OCI-LY3 (cell line): ENCODE data around the gene EDEM1.
"Not testable (repeated sequence)": the region's sequence is repeated elsewhere in the genome, so short reads cannot be mapped to it uniquely, and the experiment has no call there.

Experiments
- H2AFZ ChIP-seq: fragments of 200-600, 300-600 bp; shearing (Covaris generic); 2 replicates; pipeline ENCODE4 v1.6.0; 2014; ENCODE audit warnings: antibody characterized with exemption, low read depth, low read length
- H3K27ac ChIP-seq: fragments of 200-600, 300-600 bp; sonication (generic); 2 replicates; pipeline ENCODE4 v1.5.1; 2014; ENCODE audit warnings: mild to moderate bottlenecking, low read length, moderate library complexity, mixed read lengths
- H3K27me3 ChIP-seq: fragments of 200-600, 300-600 bp; sonication (generic); 2 replicates; pipeline ENCODE4 v1.6.1; 2014; ENCODE audit warnings: low read depth, low read length, mixed read lengths
- H3K36me3 ChIP-seq: fragments of 200-600, 300-600 bp; sonication (generic); replicated peaks from 2 replicates; pipeline ENCODE3; 2014; ENCODE audit warnings: low read depth, low read length, mixed read lengths
- H3K4me1 ChIP-seq: fragments of 300-600, 200-600 bp; sonication (generic); 2 replicates; pipeline ENCODE4 v1.6.1; 2014; ENCODE audit warnings: low read length, mixed read lengths
- H3K4me2 ChIP-seq: fragments of 200-600, 300-600 bp; sonication (generic); 2 replicates; pipeline ENCODE4 v1.6.1; 2014; ENCODE audit warnings: low read length, mixed read lengths
- H3K4me3 ChIP-seq: fragments of 300-600, 200-600 bp; sonication (generic); 2 replicates; pipeline ENCODE4 v1.5.1; 2014; ENCODE audit warnings: antibody characterized with exemption, mild to moderate bottlenecking, low read length, moderate library complexity
- H3K79me2 ChIP-seq: fragments of 300-600, 200-600 bp; shearing (Covaris generic); 2 replicates; pipeline ENCODE4 v1.6.1; 2014; ENCODE audit warnings: mild to moderate bottlenecking, low read length, mixed read lengths
- H3K9ac ChIP-seq: fragments of 300-600, 200-600 bp; shearing (Covaris generic); 2 replicates; pipeline ENCODE4 v1.6.0; 2014; ENCODE audit warnings: mild to moderate bottlenecking, low read length, moderate library complexity
- H3K9me3 ChIP-seq: fragments of 200-600, 300-600 bp; shearing (Covaris generic); 2 replicates; pipeline ENCODE4 v1.6.1; 2014; ENCODE audit warnings: low read length, mixed read lengths; ENCODE audit not compliant: insufficient read depth
- H4K20me1 ChIP-seq: fragments of 200-600, 300-600 bp; sonication (generic); 2 replicates; pipeline ENCODE4 v1.6.1; 2016; ENCODE audit warnings: low read length, mixed read lengths; ENCODE audit not compliant: insufficient read depth
- EZH2phosphoT487 ChIP-seq: fragments of 200-600 bp; shearing (Covaris generic); IDR thresholded peaks from 2 replicates; pipeline ENCODE4 v1.6.1; 2018; ENCODE audit warnings: antibody characterized with exemption, mixed run types, low read depth
- TF ChIP-seq, protein P1 (sequence below): fragments of 200-600, 300-600 bp; sonication (generic); IDR thresholded peaks from 2 replicates; pipeline ENCODE4 v1.5.1; 2014; ENCODE audit warnings: antibody characterized with exemption, low read length, low read depth

The EDEM1 gene

DNA sequence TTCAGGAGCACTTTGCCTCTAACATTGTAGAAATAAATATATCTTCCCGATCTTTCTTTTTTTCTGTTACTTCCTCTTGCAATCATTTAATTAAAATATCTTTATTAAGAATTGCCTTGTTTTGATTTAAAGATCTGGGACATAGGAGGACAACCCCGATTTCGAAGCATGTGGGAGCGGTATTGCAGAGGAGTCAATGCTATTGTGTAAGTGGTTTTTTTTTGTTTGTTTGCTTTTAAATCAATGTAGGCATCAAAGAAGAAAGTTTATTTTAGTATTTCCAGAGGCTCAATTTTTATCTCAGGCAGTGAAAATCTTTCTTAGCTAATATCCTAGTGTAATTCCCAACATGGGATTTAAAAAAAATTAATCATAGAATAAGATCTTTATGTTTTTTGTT, 15.5 kb upstream of the EDEM1 start:
- Histone ChIP-seq H3K9me3 (no peaks in the 10 kb centered on the region), H3K79me2 (peaks cover 27% of the 10 kb centered on the region), H3K4me1 (peaks cover 9% of the 10 kb centered on the region), H3K36me3 (peaks cover 12% of the 10 kb centered on the region), H3K4me2 (no peak overlapping the region), H3K27ac (no peak overlapping the region), H3K4me3 (no peak overlapping the region), H4K20me1 (peaks cover 12% of the 10 kb centered on the region; the same call in 1 of the 2 replicates), H2AFZ (no peak overlapping the region), H3K9ac (no peak overlapping the region), H3K27me3 (no peaks in the 10 kb centered on the region)
- TF ChIP-seq EZH2phosphoT487 = no peak
- TF ChIP-seq, protein P1, sequence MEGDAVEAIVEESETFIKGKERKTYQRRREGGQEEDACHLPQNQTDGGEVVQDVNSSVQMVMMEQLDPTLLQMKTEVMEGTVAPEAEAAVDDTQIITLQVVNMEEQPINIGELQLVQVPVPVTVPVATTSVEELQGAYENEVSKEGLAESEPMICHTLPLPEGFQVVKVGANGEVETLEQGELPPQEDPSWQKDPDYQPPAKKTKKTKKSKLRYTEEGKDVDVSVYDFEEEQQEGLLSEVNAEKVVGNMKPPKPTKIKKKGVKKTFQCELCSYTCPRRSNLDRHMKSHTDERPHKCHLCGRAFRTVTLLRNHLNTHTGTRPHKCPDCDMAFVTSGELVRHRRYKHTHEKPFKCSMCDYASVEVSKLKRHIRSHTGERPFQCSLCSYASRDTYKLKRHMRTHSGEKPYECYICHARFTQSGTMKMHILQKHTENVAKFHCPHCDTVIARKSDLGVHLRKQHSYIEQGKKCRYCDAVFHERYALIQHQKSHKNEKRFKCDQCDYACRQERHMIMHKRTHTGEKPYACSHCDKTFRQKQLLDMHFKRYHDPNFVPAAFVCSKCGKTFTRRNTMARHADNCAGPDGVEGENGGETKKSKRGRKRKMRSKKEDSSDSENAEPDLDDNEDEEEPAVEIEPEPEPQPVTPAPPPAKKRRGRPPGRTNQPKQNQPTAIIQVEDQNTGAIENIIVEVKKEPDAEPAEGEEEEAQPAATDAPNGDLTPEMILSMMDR = no peak

DNA sequence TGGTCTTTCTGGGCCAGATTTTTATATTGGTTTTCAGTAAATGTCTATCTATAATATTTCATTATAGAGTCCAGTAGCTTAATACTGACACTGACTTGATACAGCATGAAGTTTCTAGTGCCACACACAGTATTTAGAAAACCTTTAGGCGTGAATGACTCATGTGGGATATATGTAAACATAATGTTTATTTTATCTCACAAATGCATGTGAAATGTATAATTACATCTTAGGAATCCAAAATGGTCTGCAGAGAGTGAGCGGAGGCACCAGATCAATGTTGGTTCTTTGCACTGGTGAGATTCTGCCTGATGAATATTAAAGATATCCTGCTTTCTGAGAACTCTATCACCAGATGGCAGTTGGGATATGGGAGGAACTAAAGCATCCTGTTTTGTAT, 8.5 kb upstream of the EDEM1 start:
- not testable (repeated sequence) for H2AFZ ChIP-seq, H3K4me2 ChIP-seq, H3K79me2 ChIP-seq, H4K20me1 ChIP-seq, H3K9ac ChIP-seq, H3K27me3 ChIP-seq, H3K4me3 ChIP-seq, H3K27ac ChIP-seq, H3K4me1 ChIP-seq, H3K9me3 ChIP-seq
- H3K36me3 ChIP-seq = peaks cover 23% of the 10 kb centered on the region

DNA sequence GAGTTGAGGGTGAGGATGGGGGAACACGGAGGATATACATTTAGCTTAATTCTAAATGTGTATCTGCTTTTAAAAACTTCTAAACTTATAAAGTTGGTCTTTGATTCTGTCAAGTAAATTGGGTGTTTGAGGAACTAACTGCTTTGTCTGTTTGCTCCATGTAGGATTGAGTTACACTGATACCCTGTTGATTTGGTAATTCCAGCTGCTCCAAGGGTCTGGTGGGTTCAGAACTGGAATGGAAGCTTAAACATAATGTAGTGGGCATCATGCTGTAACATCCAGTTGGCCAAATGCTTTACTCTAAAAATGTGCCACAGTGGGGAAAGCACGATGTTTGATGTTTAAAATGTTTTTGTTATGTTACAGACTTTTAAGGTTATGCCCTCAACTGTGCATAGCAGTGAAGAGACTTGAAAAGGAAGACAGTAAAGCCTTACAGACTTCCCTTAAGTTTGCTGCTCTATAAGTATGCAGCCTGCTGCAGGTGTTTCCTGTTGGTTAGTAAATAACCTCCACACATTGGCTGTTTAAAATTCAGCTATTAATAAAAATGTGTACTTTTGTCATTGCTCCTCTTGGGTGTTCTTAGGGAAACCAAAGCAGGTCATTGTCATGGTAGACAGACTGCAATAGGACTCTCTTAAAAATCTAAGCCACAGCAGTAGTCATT, 5.9 kb upstream of the EDEM1 start:
- H3K9ac ChIP-seq = no peak overlapping the region

DNA sequence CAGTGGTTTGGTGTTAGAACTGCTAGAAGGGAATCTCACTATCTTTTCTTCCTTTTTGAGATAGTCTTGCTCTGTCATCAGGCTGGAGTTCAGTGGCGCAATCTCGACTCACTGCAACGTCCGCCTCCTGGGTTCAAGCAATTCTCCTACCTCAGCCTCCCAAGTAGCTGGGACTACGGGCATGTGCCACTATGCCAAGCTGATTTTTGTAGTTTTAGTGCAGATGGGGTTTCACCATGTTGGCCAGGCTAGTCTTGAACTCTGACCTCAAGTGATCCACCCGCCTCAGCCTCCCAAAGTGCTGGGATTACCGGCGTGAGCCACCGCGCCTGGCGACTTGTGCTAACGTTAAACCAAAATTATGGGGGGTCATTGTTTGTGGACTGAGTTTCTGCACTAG, 3.8 kb upstream of the EDEM1 start:
- H3K9ac ChIP-seq, H3K4me3 ChIP-seq, H2AFZ ChIP-seq, H3K27me3 ChIP-seq, H3K4me2 ChIP-seq, H4K20me1 ChIP-seq, H3K9me3 ChIP-seq, H3K27ac ChIP-seq: not testable (repeated sequence)
- H3K4me1 ChIP-seq = peaks cover 12% of the 10 kb centered on the region
- H3K79me2 ChIP-seq = peaks cover 12% of the 10 kb centered on the region
- H3K36me3 ChIP-seq = peaks cover 12% of the 10 kb centered on the region

More for the DNA sequence above, 5.9 kb upstream of the EDEM1 start:
- H3K79me2 ChIP-seq = no peaks in the 10 kb centered on the region
- peaks cover 15% of the 10 kb centered on the region for H3K36me3 ChIP-seq
- H3K4me1 ChIP-seq = peaks cover 9% of the 10 kb centered on the region
- no peaks in the 10 kb centered on the region for H4K20me1 ChIP-seq
- H2AFZ ChIP-seq = no peak overlapping the region
- no peak overlapping the region for H3K4me2 ChIP-seq
- H3K9me3 ChIP-seq = no peaks in the 10 kb centered on the region; the same call in 1 of the 2 replicates
- no peak overlapping the region for H3K4me3 ChIP-seq
- TF ChIP-seq, protein P1 = no peak
- no peak for TF ChIP-seq EZH2phosphoT487
- H3K27ac ChIP-seq = no peak overlapping the region
- no peaks in the 10 kb centered on the region for H3K27me3 ChIP-seq

GRCh38 chr3:5184499-5184898, 3.0 kb upstream of the EDEM1 start:
- Histone ChIP-seq H3K27ac (no peak overlapping the region), H3K4me2 (no peak overlapping the region), H3K9ac (no peak overlapping the region), H3K79me2 (peaks cover 20% of the 10 kb centered on the region), H3K9me3 (no peaks in the 10 kb centered on the region; the same call in 1 of the 2 replicates), H3K4me1 (peaks cover 12% of the 10 kb centered on the region), H4K20me1 (no peaks in the 10 kb centered on the region), H3K4me3 (no peak overlapping the region), H3K36me3 (peaks cover 16% of the 10 kb centered on the region), H2AFZ (no peak overlapping the region), H3K27me3 (no peaks in the 10 kb centered on the region)
- TF ChIP-seq, protein P1 = no peak
- TF ChIP-seq EZH2phosphoT487 = no peak
